Activated CD4-positive, CD25-positive, alpha-beta regulatory T cell treated with anti-CD3 and anti-CD28 coated beads, Interleukin-2, amount 50 U/mL, for 16 hours (primary cell): ENCODE data around the gene PXN.
"Not testable (repeated sequence)": the region's sequence is repeated elsewhere in the genome, so short reads cannot be mapped to it uniquely, and the experiment has no call there.

Experiments used
- DNase-seq: peaks from one replicate; pipeline ENCODE4 v3.0.0-alpha.2; 2020; ENCODE audit warnings: low read depth, low spot score

Gene PXN

DNA sequence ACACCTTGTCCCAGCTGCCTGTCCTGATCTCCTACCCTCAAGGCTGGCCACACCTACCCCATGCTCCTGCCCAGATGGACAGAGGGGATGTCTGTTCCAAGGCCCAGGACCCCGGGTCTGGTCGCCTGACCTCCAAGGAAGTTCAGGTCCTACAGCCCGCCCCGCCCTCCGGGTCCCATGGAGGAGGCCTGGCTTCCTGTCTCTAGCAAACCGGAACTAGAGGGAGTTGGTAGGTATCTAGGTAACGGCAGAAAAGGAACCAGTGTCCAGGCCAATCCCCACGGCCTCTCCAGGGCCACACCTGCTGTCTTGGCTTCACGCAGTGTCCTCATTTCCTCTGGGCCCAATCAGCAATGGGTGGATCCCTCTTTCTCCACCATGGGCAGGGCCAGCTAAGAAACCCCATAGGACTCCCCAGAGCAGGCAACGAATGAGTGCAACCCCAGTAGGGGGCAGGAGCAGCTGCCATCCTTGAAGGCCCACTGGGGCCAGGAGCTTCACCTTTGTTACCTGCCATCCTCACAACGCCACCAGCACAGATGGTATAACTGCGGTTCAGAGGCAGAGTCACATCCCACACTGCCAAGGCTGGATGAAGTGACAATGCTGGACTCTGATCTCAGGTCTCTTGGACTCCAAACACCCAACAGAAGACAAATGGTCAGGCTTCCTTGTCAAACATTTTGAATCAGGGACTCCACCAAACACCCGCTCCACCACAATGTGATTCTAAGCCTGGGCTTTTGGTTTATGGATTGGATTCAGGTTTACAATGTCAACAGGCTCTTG is 39.5 kb downstream of the PXN start:
- DNase-seq: no peak

DNA sequence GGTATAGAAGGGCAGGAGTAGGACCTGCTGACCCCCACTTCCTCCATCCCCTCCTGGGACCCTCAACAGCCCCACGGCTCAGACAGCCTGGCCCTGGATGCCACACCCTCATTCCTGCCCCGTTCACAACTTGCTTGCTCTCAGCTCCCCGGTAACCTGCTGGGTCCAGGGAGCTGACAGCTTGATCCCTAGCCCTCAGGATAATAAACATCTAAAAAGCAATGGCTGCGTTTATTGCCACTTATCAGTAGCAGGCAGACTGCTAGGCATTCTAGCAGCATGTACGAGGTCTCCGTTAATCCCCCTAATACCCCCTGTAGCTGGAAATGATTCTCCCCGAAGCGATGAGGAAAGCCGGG is 40.4 kb downstream of the PXN start:
- DNase-seq: no peak

DNA sequence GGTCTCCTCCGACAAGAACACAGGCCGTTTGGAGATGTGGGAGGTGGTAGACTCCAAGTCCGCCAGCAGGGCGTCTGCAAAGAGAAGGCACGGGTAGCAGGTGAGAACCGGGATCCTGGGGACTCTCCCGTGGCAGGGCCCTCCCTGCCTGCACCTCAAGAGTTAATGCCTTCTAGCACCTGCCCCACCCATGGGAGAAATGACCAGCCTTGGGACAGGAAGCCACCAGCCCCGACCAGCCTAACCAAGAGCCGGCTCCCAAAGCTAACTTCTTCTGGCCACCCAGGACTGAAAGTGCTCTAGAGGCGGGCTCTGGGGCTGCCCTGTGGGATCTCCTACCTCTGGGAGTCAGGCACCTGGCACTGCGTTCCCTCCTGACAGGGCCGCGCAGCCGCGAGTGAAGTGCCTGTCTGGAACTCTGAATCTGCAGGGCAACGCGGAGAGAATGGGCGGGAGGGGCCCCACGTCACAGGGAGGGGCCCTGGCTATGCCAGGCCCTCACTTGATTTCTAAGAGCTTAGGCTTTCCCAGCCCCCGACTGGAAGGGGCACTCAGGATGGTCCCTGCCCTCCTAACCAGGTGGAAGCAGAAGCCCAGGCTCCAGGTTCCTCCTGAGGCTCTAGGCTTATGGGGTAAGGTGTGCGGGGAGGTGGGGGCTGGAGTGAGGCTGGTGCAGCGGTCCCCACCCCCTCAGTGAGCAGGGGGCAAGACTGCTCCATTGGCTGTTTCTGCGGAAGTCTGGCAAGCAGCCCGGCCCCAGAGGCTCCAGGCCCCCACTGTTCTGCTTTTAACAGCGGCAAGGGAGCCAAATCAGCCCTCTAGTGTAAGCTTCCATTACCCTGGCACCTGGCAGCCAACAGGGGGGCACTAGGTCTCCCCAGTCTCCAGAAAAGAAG is 41.0 kb downstream of the PXN start:
- DNase-seq: no peak

DNA sequence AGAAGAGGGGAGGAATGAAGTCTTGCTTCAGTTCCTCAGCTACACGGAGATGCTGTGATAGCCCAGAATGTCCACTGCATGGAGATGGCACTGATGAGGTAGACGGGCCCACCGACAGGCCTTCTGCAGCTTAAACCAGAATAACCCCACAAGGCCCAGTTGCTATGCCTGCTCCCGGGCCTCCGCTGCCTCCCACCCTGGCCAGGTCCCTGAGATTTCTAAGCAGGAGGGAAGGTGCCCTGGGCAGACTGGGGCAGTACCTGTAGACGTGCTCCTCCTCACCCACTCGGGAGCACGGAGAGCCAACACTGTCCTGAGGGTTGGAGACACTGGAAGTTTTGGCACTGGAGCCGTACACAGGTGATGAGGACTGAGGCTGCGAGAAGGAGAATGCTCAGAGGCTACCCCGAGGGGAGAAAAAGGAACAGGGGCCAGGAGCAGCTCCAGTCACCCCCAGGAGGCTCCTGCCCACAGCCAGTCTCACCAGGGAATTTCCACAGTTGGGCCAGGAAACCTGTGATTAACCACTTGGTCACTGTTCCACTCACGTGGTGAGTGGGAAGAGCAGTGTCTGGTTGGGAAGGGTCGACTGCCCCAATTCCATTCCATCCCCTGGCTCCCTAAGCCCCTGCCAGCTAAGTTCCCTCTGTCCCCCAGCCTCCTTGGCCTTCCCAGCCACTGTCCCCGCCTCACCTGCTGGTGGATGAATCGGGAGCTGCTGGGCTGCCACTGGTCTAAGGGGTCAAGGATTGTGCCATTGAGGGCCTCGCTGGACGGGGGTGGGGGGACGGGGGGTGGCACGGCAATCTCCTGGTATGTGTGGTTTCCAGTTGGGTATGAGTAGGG is 41.8 kb downstream of the PXN start:
- DNase-seq: no peak

DNA sequence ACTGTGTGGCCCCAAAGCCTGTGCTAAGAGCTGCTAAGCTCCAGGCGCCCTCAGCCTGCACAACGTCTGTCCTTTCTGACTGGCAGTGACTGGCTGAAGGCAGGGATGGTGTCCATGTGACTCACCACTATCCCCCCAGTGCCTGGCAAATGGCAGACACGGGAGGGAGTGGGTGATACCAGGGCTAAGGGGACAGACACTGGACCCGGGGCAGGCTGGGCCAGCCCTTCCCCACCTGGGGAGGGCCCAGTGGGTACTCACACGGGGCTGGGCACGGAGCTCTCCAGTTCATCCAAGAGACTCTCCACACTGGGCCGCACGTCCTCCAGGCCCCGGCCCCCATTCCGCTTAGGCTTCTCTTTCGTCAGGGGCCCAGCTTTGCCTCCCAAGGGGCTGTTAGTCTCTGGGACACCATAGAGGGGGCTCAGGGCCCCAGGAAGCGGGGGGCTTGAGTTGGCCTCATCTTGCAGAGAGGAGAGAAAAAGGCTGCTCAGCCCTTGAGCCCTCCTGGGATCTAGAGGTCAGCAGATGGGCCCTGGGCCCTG is 43.2 kb downstream of the PXN start:
- no peak for DNase-seq

DNA sequence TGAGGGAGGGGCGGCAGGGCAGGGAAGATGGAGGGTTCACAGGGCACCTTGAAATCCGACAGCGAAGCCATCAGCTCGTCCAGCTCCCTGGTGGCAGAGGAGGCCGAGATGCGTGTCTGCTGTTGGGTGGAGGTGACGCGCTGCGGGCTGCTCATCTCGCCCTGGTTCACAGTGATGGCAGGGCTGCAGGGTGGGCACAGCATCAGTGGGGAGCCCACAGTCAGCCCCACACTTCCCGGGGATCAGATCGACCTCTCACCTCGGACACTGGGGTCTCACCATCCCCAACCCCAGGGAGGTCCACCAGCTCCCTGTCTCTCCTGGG is 44.0 kb downstream of the PXN start:
- DNase-seq: no peak

DNA sequence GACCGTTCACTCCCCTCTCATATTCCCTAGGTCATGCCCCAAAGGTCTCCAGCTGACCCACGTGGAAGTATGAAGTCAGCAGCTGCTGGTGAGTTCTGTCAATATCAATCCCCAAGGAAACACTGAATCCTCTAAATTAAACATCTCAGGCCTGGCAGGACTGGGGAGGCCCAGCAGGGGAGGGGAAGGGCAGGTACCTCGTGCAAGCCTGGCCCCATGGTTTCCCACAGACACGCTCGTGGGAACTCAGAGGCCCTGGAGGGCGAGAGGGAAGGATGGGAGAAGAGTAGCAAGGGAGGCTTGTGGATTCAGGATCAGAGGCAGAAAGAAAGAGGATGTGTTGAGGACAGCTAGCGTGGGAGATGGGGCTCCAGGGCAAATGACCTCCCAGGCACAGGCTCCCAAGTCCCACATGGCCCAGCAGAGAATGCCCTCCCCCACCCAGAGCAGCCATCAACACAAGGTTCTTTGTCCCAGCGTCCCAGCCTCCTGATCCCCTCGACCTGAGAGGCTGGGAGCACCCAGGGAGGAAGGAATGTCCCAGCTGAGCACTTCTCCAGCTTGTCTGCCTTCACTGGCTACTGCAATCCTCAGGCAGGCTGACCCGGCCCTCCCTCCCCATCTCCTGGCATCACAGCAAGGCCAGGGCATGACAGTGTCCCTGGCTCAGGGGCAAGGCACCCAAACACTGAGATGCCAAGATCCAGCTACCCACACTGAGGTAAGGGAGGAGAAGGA is 44.5 kb downstream of the PXN start:
- DNase-seq: no peak

DNA sequence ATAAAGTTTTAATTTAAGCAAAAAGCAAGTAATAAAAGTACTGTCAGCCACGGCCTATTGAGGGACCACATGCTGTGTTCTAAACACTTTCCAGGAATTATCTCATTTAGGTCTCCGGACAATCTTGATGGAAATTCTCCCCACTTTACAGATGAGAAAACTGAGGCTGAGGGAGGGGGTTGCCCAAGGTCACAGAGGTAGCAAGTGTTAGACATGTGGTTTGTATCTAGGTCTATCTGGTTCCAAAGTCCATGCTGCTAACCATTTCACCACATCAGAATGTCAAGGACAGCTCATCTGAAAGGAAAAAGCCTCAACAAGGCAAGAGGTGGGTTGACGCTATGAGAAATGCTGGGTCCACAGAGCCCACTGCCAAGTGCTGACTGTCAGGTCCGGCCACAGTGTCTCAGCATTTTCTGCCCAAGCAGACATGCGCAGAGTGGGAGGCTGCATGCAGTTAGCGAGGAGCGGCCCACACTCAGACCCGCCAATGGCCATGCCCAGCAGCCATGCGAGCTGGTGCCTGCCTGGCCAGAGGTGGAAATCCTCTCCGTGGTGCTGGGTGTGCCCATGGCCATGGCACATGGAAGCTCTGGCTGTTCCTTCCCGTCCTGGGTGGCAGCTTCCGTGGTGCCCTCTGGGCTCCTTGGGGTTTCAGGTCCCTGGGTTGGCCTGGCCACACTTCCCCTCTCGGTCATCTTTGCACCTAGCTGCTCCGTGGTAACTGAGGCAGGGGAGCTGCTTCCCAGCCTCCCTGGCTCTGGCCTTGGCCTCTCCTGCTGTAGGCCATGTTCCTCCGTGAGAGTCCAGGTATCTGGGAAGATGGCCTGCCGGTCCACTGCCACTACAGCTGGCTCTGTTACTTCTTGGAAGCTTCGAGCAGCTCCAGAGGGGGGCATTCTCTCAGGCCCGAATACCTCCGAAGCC is 46.6 kb downstream of the PXN start:
- DNase-seq: no peak

DNA sequence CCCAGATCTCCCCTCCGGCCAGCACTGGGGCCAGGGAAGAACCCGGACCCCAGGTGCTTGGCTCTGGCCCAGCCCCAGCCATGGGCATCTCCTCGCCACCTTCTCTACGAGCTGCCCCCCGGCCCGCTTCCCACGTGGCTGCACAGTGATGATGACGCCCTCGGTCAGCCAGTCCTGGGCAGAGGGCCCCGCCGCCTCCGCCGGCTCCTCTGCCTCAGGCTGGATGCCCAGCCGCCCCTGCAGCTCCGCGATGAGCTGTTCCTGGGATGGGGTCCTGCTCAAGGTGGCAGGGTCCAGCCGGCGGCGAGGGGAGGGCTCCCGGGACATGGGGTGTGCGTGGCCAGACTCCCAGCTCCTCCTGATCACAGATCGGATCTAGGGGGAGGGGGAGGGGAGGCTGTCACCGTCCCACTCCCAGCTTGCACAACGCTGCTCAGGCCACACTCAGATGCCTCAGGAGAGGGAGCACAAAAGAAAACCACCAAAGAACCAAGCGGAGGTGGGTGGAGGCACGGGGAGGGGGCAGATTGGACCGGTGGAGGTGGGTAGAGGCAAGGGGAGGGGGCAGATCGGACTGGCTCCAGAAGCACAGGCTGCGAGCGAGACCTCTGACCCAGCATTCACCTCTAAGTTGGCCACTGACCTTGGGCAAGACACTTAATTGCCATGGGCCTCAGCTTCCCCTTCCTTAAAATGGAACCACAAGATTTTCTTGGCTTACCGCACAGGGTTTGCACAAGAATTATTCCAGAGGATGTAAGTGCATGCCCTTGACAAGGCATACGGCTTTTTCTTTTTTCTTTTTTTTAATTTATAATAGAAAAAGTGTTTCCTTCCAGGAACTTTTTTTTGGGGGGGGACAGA is 48.6 kb downstream of the PXN start:
- no peak for DNase-seq

DNA sequence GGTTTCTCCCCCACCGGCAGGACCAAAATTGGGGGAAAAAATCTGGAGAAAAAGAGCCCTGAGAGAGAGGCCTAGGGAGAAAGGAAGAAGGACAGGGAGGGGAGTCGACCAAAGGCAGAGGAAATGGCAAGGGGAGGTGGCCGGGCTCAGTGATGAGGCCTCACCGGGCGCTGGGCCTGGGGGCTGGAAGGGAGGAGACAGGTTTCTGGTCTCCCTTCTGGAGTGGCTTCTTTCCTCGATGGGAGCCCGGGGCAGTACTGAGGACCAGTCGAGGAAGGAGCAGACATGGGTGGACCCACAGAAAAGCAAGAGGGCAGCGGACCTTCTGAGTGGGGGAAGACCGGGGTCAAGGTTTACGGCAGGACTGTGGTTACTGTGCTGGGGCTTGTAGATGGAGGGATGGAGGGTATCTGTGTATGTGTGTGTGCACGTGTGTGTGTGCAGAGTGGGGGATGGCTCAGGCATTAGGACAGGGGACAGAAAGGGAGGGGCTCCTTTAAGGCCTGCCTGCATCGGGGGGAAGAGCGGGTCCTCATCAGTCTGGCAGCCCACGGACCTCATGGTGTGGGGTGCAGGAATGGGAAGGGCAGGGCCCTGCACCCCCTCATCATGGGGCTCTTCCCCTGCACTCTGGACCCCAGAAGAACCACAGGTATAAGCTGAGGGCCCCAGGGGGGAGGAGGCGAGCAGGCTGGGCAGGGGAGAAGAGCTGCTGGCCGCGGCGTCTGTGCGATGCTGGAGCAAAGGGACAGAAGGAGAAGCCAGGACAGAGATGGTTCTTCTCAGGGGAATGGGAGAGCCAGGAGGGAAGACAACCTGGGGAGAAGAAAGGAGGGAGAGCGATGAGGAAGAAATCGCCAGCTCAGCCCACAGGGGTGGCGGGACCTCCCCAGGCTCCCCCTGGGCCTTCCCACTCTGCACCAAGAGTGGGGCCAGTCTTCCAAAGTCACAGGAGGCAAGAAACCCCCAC is 49.5 kb downstream of the PXN start:
- DNase-seq: no peak

DNA sequence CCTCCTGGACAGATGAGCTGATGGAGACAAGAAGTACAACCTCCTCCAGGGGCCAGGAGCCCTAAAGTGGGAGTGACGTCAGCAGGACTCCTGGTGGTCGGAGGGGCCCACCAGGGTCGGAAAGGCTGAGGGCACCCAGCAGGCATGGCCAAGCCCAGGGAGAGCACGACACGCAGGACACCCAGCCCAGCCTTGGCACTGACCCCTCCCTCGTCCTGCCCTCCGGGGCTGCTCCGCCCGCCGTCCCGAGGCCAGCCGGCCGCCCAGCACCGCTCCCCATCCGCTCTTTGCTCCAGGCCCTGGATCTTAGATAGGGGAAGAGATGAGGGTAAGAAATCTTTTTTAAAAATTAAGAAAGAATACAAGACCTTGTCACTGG is 50.2 kb downstream of the PXN start:
- no peak for DNase-seq

DNA sequence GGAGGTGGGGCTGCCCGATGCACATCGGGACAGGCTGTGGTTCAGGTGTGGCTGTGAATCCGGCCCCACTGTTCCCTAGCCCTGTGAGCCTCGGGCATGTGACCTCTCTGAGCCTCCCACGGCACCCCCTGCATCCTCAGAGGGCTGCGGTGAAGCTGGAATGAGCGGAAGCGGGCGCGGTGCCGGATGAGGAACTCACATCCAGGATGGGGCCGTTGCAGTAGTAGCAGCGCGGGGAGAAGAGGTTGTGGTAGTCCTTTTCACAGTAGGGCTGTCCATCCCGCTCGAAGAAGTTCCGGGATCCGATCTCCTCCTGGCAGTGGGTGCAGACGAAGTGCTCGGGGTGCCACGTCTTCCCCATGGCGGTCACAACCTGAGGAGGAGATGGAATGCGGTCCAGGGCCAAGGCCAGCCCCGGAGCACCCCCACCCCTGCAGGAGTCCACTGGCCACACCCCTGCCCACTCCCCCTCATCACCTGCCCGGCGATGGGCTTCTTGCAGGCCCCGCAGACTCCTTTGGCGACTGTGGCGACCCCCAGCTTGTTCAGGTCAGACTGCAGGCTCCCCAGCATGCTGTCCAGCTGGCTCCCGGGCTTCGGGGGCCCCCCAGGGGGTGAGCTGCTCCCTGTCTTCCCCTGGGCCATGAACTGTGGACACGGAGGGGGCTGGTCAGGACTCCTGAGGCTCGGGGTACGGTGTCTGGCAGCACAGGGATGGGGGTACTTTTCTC is 50.7 kb downstream of the PXN start:
- DNase-seq: no peak

DNA sequence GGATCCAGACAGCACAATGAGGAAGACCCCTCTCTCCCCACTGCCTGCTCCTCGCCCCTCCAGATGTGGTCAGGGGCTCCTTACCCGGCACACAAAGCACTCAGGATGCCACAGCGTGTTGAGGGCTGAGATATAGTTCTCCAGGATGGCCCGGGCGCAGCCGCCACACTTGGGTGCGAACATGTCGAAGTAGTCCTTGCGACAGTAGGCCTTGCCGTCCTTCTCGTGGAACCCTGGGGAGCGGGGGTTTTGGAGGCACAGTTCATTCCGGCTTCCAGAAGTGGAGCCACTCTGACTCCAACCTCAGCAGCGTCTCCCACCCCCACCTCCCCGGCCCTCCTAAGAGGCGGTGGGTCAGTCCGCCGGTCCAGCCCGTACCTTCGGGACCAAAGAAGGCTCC is 51.8 kb downstream of the PXN start:
- no peak for DNase-seq

DNA sequence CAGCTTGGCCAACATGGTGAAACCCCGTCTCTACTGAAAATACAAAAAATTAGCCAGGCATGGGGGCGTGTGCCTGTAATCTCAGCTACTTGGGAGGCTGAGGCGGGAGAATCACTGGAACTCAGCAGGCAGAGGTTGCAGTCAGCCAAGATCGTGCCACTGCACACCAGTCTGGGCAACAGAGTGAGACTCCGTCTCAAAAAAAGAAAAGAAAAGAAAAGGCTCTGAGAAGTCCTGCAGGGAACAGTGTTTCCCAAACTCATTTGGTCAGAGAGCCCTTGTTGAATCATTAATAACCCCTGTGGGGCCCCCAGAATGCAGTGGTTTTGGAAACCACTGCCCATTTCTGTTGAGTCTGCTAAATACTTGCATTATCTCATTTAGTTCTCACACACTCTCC is 52.3 kb downstream of the PXN start:
- not testable (repeated sequence) for DNase-seq

DNA sequence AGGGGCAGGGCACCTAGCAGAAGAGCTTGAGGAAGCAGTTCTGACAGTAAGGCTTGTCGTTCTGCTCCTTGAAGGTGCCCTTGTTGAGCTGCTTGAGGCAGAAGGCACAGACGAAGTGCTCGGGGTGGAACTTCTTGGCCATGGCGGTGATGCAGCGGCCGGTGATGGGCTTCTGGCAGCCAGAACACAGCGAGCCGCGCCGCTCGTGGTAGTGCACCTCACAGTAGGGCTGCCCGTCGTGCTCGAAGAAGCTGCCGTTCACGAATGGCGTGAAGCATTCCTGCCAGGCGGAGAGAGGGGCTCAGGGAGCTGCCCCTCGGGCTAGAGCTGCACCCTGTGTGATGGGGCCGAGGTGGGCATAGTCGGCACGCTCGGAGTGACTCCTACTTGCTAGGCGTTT is 53.2 kb downstream of the PXN start:
- DNase-seq: no peak

DNA sequence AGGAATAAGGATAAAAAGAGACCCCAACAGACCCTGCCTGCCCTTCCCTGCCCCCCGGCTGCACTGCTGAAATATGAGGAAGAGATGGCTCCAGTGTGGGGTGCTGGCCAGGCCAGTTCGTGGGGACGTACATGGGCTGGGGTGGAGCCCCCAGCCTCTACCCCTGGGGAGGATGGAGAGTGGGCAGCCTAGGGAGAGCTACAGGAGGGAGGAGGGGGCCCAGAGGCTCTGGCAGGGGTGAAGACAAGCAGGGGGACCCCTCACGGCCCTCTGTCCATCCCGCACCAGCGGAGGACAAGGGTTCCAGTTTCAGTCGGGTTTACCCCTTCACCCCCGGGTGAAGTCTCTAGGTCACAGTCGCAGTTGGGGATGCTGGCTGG is 53.6 kb downstream of the PXN start:
- no peak for DNase-seq

DNA sequence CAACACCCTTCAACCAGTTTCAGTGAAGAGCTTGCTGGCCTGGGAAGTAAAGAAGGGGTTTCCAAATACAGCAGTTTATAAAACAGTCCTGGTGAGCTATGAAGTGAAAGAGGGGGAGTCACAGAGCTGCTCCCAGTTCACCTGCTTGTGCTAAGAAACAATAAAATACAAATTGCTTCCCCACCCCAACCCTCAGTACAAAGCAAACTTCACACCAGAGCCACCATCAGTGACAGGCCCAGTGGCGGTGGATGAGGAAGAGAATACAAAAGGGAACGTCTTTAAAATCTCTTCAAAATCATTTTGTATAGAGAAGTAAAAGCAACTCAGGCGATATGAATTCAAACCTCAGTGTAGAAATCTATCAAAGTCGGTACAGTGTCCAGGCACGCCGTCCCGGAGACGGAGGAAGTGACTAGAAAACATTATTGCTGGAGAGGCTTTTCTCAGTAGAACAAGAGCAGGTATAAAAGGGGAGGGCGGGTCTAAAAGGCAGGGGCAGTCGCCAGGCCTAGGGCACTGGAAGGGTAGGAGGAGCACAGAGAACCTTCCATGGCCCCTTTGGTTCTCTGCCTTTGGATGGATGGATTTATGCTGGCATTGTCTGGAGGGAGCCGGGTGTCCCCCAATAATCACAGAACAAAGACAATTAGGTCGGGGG is 54.2 kb downstream of the PXN start:
- DNase-seq: no peak
